ENCODE measurements around the gene FUT2.

GRCh38 chr19:48673436-48674100, 22.2 kb upstream of the FUT2 start:
- TF ChIP-seq CTCF (conservative IDR thresholded peaks at IDR 0.05 in 1 of 2, IDR thresholded peaks at IDR 0.05 in 1 of 2; ENCODE audit: low read depth in 1 of 2, low read length in 2 of 2) = no peak
- no peak for TF ChIP-seq EZH2 (IDR thresholded peaks at IDR 0.05; ENCODE audit: low read length, missing control alignments)
